Fibroblast of lung (primary cell): ENCODE measurements around the gene MPL. TPM values are rescaled to one million over a fixed set of nuclear protein-coding genes. Genes with fewer than 3 reads are reported as not detected.

Experiments used
- DNase-seq, 2 donors: peaks; one replicate each; pipeline versions ENCODE4 v3.0.0 to v3.0.0-alpha.2; 2010; ENCODE audit warnings: low read depth in 2 of 2
- H2AFZ ChIP-seq: 2 replicates; pipeline ENCODE4 v1.5.1; 2012; ENCODE audit warnings: low read length, control low read depth, inconsistent platforms
- H3K27ac ChIP-seq: 2 replicates; pipeline ENCODE4 v1.5.1; 2011; ENCODE audit warnings: low read length, control low read depth; ENCODE audit not compliant: insufficient read depth
- H3K27me3 ChIP-seq: 2 replicates; pipeline ENCODE4 v1.5.1; 2011; ENCODE audit warnings: mild to moderate bottlenecking, low read length; ENCODE audit not compliant: control insufficient read depth, insufficient read depth
- H3K36me3 ChIP-seq: 2 replicates; pipeline ENCODE4 v1.5.1; 2011; ENCODE audit warnings: low read length; ENCODE audit not compliant: control insufficient read depth, insufficient read depth
- H3K4me1 ChIP-seq: 2 replicates; pipeline ENCODE4 v1.5.1; 2011; ENCODE audit warnings: low read length; ENCODE audit not compliant: control insufficient read depth, insufficient read depth; ENCODE audit errors: extremely low read depth
- H3K4me2 ChIP-seq: 2 replicates; pipeline ENCODE4 v1.5.1; 2011; ENCODE audit warnings: low read length, control low read depth; ENCODE audit not compliant: insufficient read depth; ENCODE audit errors: extremely low read depth
- H3K4me3 ChIP-seq, 4 experiments: fragments of 200-600 bp in 1 of 4; sonication (generic) in 1 of 4; replicated peaks in 1 of 4; 2 replicates each; pipeline ENCODE4 v1.5.1; 2011 to 2016; ENCODE audit warnings: low read length in 4 of 4, low read depth in 3 of 4, mild to moderate bottlenecking in 3 of 4, control low read depth in 2 of 4, inconsistent platforms in 1 of 4, mixed read lengths in 1 of 4; ENCODE audit not compliant: insufficient read depth in 1 of 4; ENCODE audit errors: control extremely low read depth in 1 of 4
- H3K79me2 ChIP-seq: 2 replicates; pipeline ENCODE4 v1.5.1; 2012; ENCODE audit warnings: mild to moderate bottlenecking, low read length, inconsistent platforms; ENCODE audit not compliant: control insufficient read depth, insufficient read depth
- H3K9ac ChIP-seq: 2 replicates; pipeline ENCODE4 v1.5.1; 2011; ENCODE audit warnings: mild to moderate bottlenecking, low read length, control low read depth; ENCODE audit not compliant: insufficient read depth
- H3K9me3 ChIP-seq: 2 replicates; pipeline ENCODE4 v1.5.1; 2012; ENCODE audit warnings: low read depth, low read length; ENCODE audit not compliant: control insufficient read depth, insufficient read depth
- H4K20me1 ChIP-seq: 2 replicates; pipeline ENCODE4 v1.5.1; 2011; ENCODE audit warnings: low read length; ENCODE audit not compliant: control insufficient read depth, insufficient read depth; ENCODE audit errors: extremely low read depth
- CTCF ChIP-seq, 2 donors: IDR thresholded peaks in 1 of 2; conservative IDR thresholded peaks in 1 of 2; 1 replicate in 1 of 2; 2 replicates in 1 of 2; pipeline ENCODE4 v1.5.1; 2011 to 2012; ENCODE audit warnings: low read length in 2 of 2, control low read depth in 1 of 2, inconsistent platforms in 1 of 2, low read depth in 1 of 2, mild to moderate bottlenecking in 1 of 2
- EZH2 ChIP-seq: IDR thresholded peaks from 2 replicates; pipeline ENCODE4 v1.5.1; 2012; ENCODE audit warnings: low read length, control low read depth, mild to moderate bottlenecking; ENCODE audit errors: missing control alignments
- polyA plus RNA-seq, 2 donors: library from polyadenylated mRNA; depleted of rRNA in 1 of 2; stranded (reverse) in 1 of 2; unstranded in 1 of 2; fragments of >200 nt; gene quantifications; 2 replicates each; pipeline ENCODE4 v1.2.1, GENCODE V29; 2011 to 2012; ENCODE audit warnings: missing spikeins in 1 of 2
- total RNA-seq: library from RNA; depleted of rRNA; stranded (reverse); fragments of >200 nt; gene quantifications from 2 replicates; pipeline ENCODE4 v1.2.1, GENCODE V29; 2014

MPL gene
- total and polyA plus RNA-seq, 2 donors (not counting 1 experiment from before 2014, with no cell fraction given), result not detected

- H4K20me1 ChIP-seq, result no peaks in the 10 kb centered on the region
- no peaks in the 10 kb centered on the region for H3K4me1 ChIP-seq
- H3K79me2 ChIP-seq, result no peaks in the 10 kb centered on the region
- H3K4me3 ChIP-seq, result no peak overlapping the region
- no peak overlapping the region for H3K9ac ChIP-seq
- no peak for DNase-seq
- no peak for TF ChIP-seq CTCF (conservative IDR thresholded peaks at IDR 0.05 in 1 of 2, IDR thresholded peaks at IDR 0.05 in 1 of 2; ENCODE audit: low read depth in 1 of 2, low read length in 2 of 2)
- H3K27ac ChIP-seq, result no peak overlapping the region
- no peak overlapping the region for H2AFZ ChIP-seq
- H3K27me3 ChIP-seq, result no peaks in the 10 kb centered on the region
- no peaks in the 10 kb centered on the region for H3K9me3 ChIP-seq
- no peaks in the 10 kb centered on the region for H3K36me3 ChIP-seq
- no peak overlapping the region for H3K4me2 ChIP-seq
Measured at GRCh38 chr1:43331688-43332087, 5.9 kb upstream of the MPL start.

- no peaks in the 10 kb centered on the region for H4K20me1 ChIP-seq
- H3K79me2 ChIP-seq, result no peaks in the 10 kb centered on the region
- no peak overlapping the region for H2AFZ ChIP-seq
- peaks cover under 1% of the 10 kb centered on the region for H3K27me3 ChIP-seq
- DNase-seq, result no peak
- H3K27ac ChIP-seq, result no peak overlapping the region
- H3K36me3 ChIP-seq, result no peaks in the 10 kb centered on the region
- no peaks in the 10 kb centered on the region for H3K9me3 ChIP-seq
- TF ChIP-seq EZH2 (no peak), CTCF (conservative IDR thresholded peaks at IDR 0.05 in 1 of 2, IDR thresholded peaks at IDR 0.05 in 1 of 2; ENCODE audit: low read depth in 1 of 2, low read length in 2 of 2) (no peak)
- H3K4me3 ChIP-seq, result no peak overlapping the region
- no peak overlapping the region for H3K9ac ChIP-seq
- no peaks in the 10 kb centered on the region for H3K4me1 ChIP-seq
- no peak overlapping the region for H3K4me2 ChIP-seq
Measured at GRCh38 chr1:43334453-43335205, 3.0 kb upstream of the MPL start.

- no peak overlapping the region for H2AFZ ChIP-seq
- H3K36me3 ChIP-seq, result no peaks in the 10 kb centered on the region
- no peak for DNase-seq
- H3K4me1 ChIP-seq, result no peaks in the 10 kb centered on the region
- TF ChIP-seq EZH2 (no peak), CTCF (conservative IDR thresholded peaks at IDR 0.05 in 1 of 2, IDR thresholded peaks at IDR 0.05 in 1 of 2; ENCODE audit: low read depth in 1 of 2, low read length in 2 of 2) (no peak)
- H3K9me3 ChIP-seq, result no peaks in the 10 kb centered on the region
- no peak overlapping the region for H3K9ac ChIP-seq
- H3K27me3 ChIP-seq, result peaks cover 10% of the 10 kb centered on the region
- no peak overlapping the region for H3K4me3 ChIP-seq
- no peak overlapping the region for H3K27ac ChIP-seq
- no peaks in the 10 kb centered on the region for H3K79me2 ChIP-seq
- H3K4me2 ChIP-seq, result no peak overlapping the region
- H4K20me1 ChIP-seq, result no peaks in the 10 kb centered on the region
Measured at GRCh38 chr1:43338001-43338400, 383 bp downstream of the MPL start.
